ENCODE results near the gene UXS1. TPM values are rescaled to one million over a fixed set of nuclear protein-coding genes. Genes with fewer than 3 reads are reported as not detected.

The UXS1 gene
- total RNA-seq, 1 experiment from 2014 or later, result 31.2 TPM

- no peaks in the 10 kb centered on the region for H3K9me3 Mint-ChIP-seq (ENCODE audit: unreplicated experiment)
- H3K27ac Mint-ChIP-seq (ENCODE audit: low read depth, unreplicated experiment), result no peak overlapping the region
- POLR2A ChIA-PET, result interaction anchor here (1.1 to 1.9 kb wide), 2 partner anchors 9 to 31 kb away, joined by 3 to 6 read pairs; partner anchors contain the start of gene UXS1
- TF ChIP-seq, protein P1, sequence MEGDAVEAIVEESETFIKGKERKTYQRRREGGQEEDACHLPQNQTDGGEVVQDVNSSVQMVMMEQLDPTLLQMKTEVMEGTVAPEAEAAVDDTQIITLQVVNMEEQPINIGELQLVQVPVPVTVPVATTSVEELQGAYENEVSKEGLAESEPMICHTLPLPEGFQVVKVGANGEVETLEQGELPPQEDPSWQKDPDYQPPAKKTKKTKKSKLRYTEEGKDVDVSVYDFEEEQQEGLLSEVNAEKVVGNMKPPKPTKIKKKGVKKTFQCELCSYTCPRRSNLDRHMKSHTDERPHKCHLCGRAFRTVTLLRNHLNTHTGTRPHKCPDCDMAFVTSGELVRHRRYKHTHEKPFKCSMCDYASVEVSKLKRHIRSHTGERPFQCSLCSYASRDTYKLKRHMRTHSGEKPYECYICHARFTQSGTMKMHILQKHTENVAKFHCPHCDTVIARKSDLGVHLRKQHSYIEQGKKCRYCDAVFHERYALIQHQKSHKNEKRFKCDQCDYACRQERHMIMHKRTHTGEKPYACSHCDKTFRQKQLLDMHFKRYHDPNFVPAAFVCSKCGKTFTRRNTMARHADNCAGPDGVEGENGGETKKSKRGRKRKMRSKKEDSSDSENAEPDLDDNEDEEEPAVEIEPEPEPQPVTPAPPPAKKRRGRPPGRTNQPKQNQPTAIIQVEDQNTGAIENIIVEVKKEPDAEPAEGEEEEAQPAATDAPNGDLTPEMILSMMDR (IDR thresholded peaks at IDR 0.05; ENCODE audit: unreplicated experiment), result no peak
- intact Hi-C loops (cut with micrococcal nuclease), result no loop called here
- peak; percentile 73 for DNase-seq (ENCODE audit: unreplicated experiment)
- no TSS peak for BruUV-seq (replicated peaks)
- CTCF ChIA-PET, result no interaction called here
- H3K27me3 Mint-ChIP-seq (ENCODE audit: insufficient read depth, unreplicated experiment), result no peaks in the 10 kb centered on the region
- H3K4me3 Mint-ChIP-seq (ENCODE audit: unreplicated experiment), result no peak overlapping the region
- H3K4me1 Mint-ChIP-seq (ENCODE audit: insufficient read depth, unreplicated experiment), result no peaks in the 10 kb centered on the region
- peaks cover 22% of the 10 kb centered on the region for H3K36me3 Mint-ChIP-seq (ENCODE audit: insufficient read depth, unreplicated experiment)
Observed at GRCh38 chr2:106161938-106162820, 31.9 kb downstream of the UXS1 start.

- Mint-ChIP-seq H3K27ac (ENCODE audit: low read depth, unreplicated experiment) (no peak overlapping the region), H3K4me3 (ENCODE audit: unreplicated experiment) (no peak overlapping the region), H3K9me3 (ENCODE audit: unreplicated experiment) (no peaks in the 10 kb centered on the region), H3K27me3 (ENCODE audit: insufficient read depth, unreplicated experiment) (no peaks in the 10 kb centered on the region), H3K4me1 (ENCODE audit: insufficient read depth, unreplicated experiment) (no peaks in the 10 kb centered on the region), H3K36me3 (ENCODE audit: insufficient read depth, unreplicated experiment) (peaks cover 22% of the 10 kb centered on the region)
- TF ChIP-seq, protein P1 (IDR thresholded peaks at IDR 0.05; ENCODE audit: unreplicated experiment), result no peak
- ChIA-PET POLR2A (no interaction called here), CTCF (interaction anchor here (0.6 to 0.8 kb wide), 2 partner anchors 10 to 136 kb away, joined by 3 read pairs; no protein-coding TSS in a partner anchor)
- DNase-seq (ENCODE audit: unreplicated experiment), result no peak
- no TSS peak for BruUV-seq (replicated peaks)
- intact Hi-C loops (cut with micrococcal nuclease), result no loop called here
Observed at GRCh38 chr2:106161341-106161740, 32.8 kb downstream of the UXS1 start.

DNA sequence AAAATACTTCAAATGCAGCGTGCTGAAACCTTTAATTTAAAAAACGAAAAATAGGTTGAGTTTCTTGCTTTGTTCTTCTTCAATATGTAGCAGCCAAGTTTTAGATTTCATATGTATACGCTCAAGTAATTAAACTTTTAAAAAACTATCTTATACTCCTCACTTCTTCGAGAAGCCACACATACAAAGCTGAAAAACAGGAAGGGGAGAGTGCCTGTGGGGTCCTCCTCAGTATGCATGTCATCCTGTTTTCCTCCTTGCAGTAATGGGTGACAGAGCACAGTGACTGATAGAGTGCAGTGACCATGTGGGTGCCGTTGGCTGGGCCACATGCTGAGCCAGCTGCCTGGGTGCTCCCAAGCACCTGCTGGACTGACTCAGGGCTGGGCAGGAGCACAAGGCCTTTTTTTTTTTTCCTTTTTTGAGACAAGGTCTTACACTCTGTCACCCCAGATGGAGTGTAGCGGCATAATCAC, 33.3 kb downstream of the UXS1 start:
- Mint-ChIP-seq H3K27ac (ENCODE audit: low read depth, unreplicated experiment) (no peak overlapping the region), H3K9me3 (ENCODE audit: unreplicated experiment) (no peaks in the 10 kb centered on the region), H3K36me3 (ENCODE audit: insufficient read depth, unreplicated experiment) (peaks cover 22% of the 10 kb centered on the region), H3K27me3 (ENCODE audit: insufficient read depth, unreplicated experiment) (no peaks in the 10 kb centered on the region), H3K4me1 (ENCODE audit: insufficient read depth, unreplicated experiment) (no peaks in the 10 kb centered on the region), H3K4me3 (ENCODE audit: unreplicated experiment) (no peak overlapping the region)
- TF ChIP-seq, protein P1 (IDR thresholded peaks at IDR 0.05; ENCODE audit: unreplicated experiment), result no peak
- no TSS peak for BruUV-seq (replicated peaks)
- CTCF ChIA-PET, result interaction anchor here (0.6 to 0.8 kb wide), 2 partner anchors 10 to 136 kb away, joined by 3 read pairs; no protein-coding TSS in a partner anchor
- POLR2A ChIA-PET, result no interaction called here
- intact Hi-C loops (cut with micrococcal nuclease), result no loop called here
- DNase-seq (ENCODE audit: unreplicated experiment), result no peak

- Mint-ChIP-seq H3K27ac (ENCODE audit: low read depth, unreplicated experiment) (no peak overlapping the region), H3K4me3 (ENCODE audit: unreplicated experiment) (no peak overlapping the region), H3K36me3 (ENCODE audit: insufficient read depth, unreplicated experiment) (peaks cover 22% of the 10 kb centered on the region), H3K9me3 (ENCODE audit: unreplicated experiment) (no peaks in the 10 kb centered on the region), H3K4me1 (ENCODE audit: insufficient read depth, unreplicated experiment) (no peaks in the 10 kb centered on the region), H3K27me3 (ENCODE audit: insufficient read depth, unreplicated experiment) (no peaks in the 10 kb centered on the region)
- TF ChIP-seq, protein P1 (IDR thresholded peaks at IDR 0.05; ENCODE audit: unreplicated experiment), result no peak
- no peak for DNase-seq (ENCODE audit: unreplicated experiment)
- BruUV-seq (replicated peaks), result no TSS peak
- ChIA-PET CTCF (interaction anchor here (0.7 to 0.8 kb wide), 2 partner anchors 11 to 74 kb away, joined by 3 read pairs; no protein-coding TSS in a partner anchor), POLR2A (no interaction called here)
- intact Hi-C loops (cut with micrococcal nuclease), result no loop called here
Observed at GRCh38 chr2:106159866-106160785, 34.0 kb downstream of the UXS1 start.

Data from MCF 10A (cell line).